HepG2 (cell line): ENCODE data around the gene LYSMD3. TPM values are rescaled to one million over a fixed set of nuclear protein-coding genes. Genes with fewer than 3 reads are reported as not detected.

Experiments
- ATAC-seq: fragments of 200-7000 bp; cut with Tn5 transposase; 3 replicates; pipeline ENCODE4 v1.9.1; 2020; ENCODE audit warnings: mild to moderate bottlenecking, moderate library complexity
- BruUV-seq: library from RNA; stranded (reverse); fragments of 400-500 nt; replicated peaks from 2 replicates; lab custom pipeline; 2021; lab: Mats Ljungman, UMichigan
- CTCF ChIA-PET: fragments of 300-600 bp; formaldehyde crosslinking; extraction: SDS; loops from one replicate; lab custom pipeline; 2021; ENCODE audit warnings: low total read pairs, inconsistent platforms, low intra/inter-chr PET ratio; lab: Yijun Ruan, JAX
- POLR2A ChIA-PET: fragments of 350-600 bp; sonication (Branson Sonifier 250); formaldehyde crosslinking; loops from one replicate; lab custom pipeline; 2020; ENCODE audit warnings: antibody characterized with exemption, inconsistent platforms; lab: Yijun Ruan, JAX
- DNase-seq: peaks from one replicate; pipeline ENCODE4 v3.0.0-alpha.2; 2015; ENCODE audit warnings: low spot score
- FAIRE-seq: peaks from 3 replicates; lab custom pipeline; 2011; peaks lifted over from hg19 to GRCh38; lab: Jason Lieb, UNC
- H2AFZ ChIP-seq: one replicate; pipeline ENCODE4 v1.6.1; 2011; ENCODE audit warnings: low read length, inconsistent platforms
- H3K27ac ChIP-seq: fragments of 300-600 bp; 3 replicates; pipeline ENCODE4 v1.8.0; 2011; ENCODE audit warnings: mixed run types, mild to moderate bottlenecking, mixed read lengths, low read length, inconsistent platforms; ENCODE audit not compliant: insufficient read depth; ENCODE audit errors: extremely low read length
- H3K27me3 ChIP-seq, 2 experiments: fragments of 200-600 bp in 1 of 2; 2 replicates in 1 of 2; 3 replicates in 1 of 2; pipeline versions ENCODE4 v1.6.0 to v1.8.0; 2011; ENCODE audit warnings: low read length in 2 of 2, mild to moderate bottlenecking in 2 of 2, moderate library complexity in 2 of 2, inconsistent platforms in 1 of 2; ENCODE audit not compliant: insufficient read depth in 2 of 2, control insufficient read depth in 1 of 2
- H3K36me3 ChIP-seq, 2 experiments: fragments of 200-600 bp in 1 of 2; replicated peaks in 1 of 2; 2 replicates in 1 of 2; 3 replicates in 1 of 2; pipeline versions ENCODE4 v1.5.1 to v1.8.0; 2011; ENCODE audit warnings: low read length in 2 of 2, inconsistent platforms in 1 of 2; ENCODE audit not compliant: insufficient read depth in 2 of 2, control insufficient read depth in 1 of 2
- H3K4me1 ChIP-seq: 2 replicates; pipeline ENCODE4 v1.5.1; 2012; ENCODE audit warnings: low read length, inconsistent platforms; ENCODE audit not compliant: insufficient read depth
- H3K4me2 ChIP-seq: 2 replicates; pipeline ENCODE4 v1.6.0; 2011; ENCODE audit warnings: low read depth, low read length, inconsistent platforms
- H3K4me3 ChIP-seq, 3 experiments: fragments of 200-600 bp in 1 of 3; sonication (generic), shearing (Covaris generic) in 1 of 3; replicated peaks in 1 of 3; 2 replicates each; pipeline ENCODE4 v1.5.1; 2011 to 2016; ENCODE audit warnings: low read length in 3 of 3, inconsistent platforms in 2 of 3, low read depth in 2 of 3, mild to moderate bottlenecking in 2 of 3, control low read depth in 1 of 3, mixed read lengths in 1 of 3; ENCODE audit not compliant: insufficient read depth in 1 of 3
- H3K79me2 ChIP-seq: one replicate; pipeline ENCODE4 v1.6.1; 2011; ENCODE audit warnings: low read length, inconsistent platforms; ENCODE audit not compliant: insufficient read depth
- H3K9ac ChIP-seq: 2 replicates; pipeline ENCODE4 v1.6.0; 2011; ENCODE audit warnings: mild to moderate bottlenecking, low read depth, low read length, inconsistent platforms; ENCODE audit not compliant: insufficient read depth
- H3K9me3 ChIP-seq: 2 replicates; pipeline ENCODE4 v1.5.1; 2012; ENCODE audit warnings: mild to moderate bottlenecking, low read length
- H4K20me1 ChIP-seq: 2 replicates; pipeline ENCODE4 v1.6.0; 2011; ENCODE audit warnings: inconsistent platforms, mild to moderate bottlenecking, low read length, moderate library complexity; ENCODE audit not compliant: insufficient read depth
- ETS1 ChIP-seq: sonication (generic); formaldehyde crosslinking; IDR thresholded peaks from 2 replicates; pipeline ENCODE4 v1.4.0; 2020; ENCODE audit warnings: missing genetic modification reagents
- FOXO1 ChIP-seq: sonication (generic); formaldehyde crosslinking; IDR thresholded peaks from 2 replicates; pipeline ENCODE4 v1.4.0; 2020; ENCODE audit warnings: missing genetic modification reagents
- HDAC6 ChIP-seq: fragments of 200-600 bp; sonication (generic); IDR thresholded peaks from 2 replicates; pipeline ENCODE4 v1.7.0; 2017; ENCODE audit warnings: mild to moderate bottlenecking, antibody characterized with exemption, low read length, low read depth
- HES4 ChIP-seq: sonication (generic); formaldehyde crosslinking; IDR thresholded peaks from 2 replicates; pipeline ENCODE4 v1.9.0; 2021; ENCODE audit warnings: mild to moderate bottlenecking, missing genetic modification reagents, borderline replicate concordance
- KLF6 ChIP-seq: IDR thresholded peaks from 2 replicates; pipeline ENCODE4 v1.8.0; 2016; ENCODE audit warnings: missing biosample characterization, missing genetic modification reagents
- LCORL ChIP-seq, 2 experiments: fragments of 450-650 bp in 1 of 2; sonication (generic) in 1 of 2; formaldehyde crosslinking in 1 of 2; IDR thresholded peaks; 2 replicates each; pipeline versions ENCODE4 v1.5.0 to v1.6.1; 2017 to 2020; ENCODE audit warnings: antibody characterized with exemption in 1 of 2, missing genetic modification reagents in 1 of 2
- MIXL1 ChIP-seq: IDR thresholded peaks from 2 replicates; pipeline ENCODE4 v1.6.1; 2016
- REXO4 ChIP-seq: sonication (generic); formaldehyde crosslinking; IDR thresholded peaks from 2 replicates; pipeline ENCODE4 v1.8.0; 2022; ENCODE audit warnings: missing genetic modification reagents, mild to moderate bottlenecking, borderline replicate concordance
- RORA ChIP-seq: sonication (generic); formaldehyde crosslinking; IDR thresholded peaks from 2 replicates; pipeline ENCODE4 v1.5.0; 2020; ENCODE audit warnings: mild to moderate bottlenecking, missing genetic modification reagents, moderate library complexity
- ZBTB46 ChIP-seq: sonication (generic); formaldehyde crosslinking; IDR thresholded peaks from 2 replicates; pipeline ENCODE4 v1.4.0; 2020; ENCODE audit warnings: mild to moderate bottlenecking, missing genetic modification reagents, borderline replicate concordance
- ZC3H4 ChIP-seq: sonication (generic); formaldehyde crosslinking; IDR thresholded peaks from 2 replicates; pipeline ENCODE4 v1.4.0; 2020; ENCODE audit warnings: missing genetic modification reagents, borderline replicate concordance
- ZNF101 ChIP-seq: sonication (generic); formaldehyde crosslinking; IDR thresholded peaks from 2 replicates; pipeline ENCODE4 v1.4.0; 2020; ENCODE audit warnings: mild to moderate bottlenecking, low read depth, missing genetic modification reagents, borderline replicate concordance
- ZNF232 ChIP-seq: sonication (generic); formaldehyde crosslinking; IDR thresholded peaks from 2 replicates; pipeline ENCODE4 v1.4.0; 2020; ENCODE audit warnings: missing genetic modification reagents, borderline replicate concordance
- ZNF619 ChIP-seq: sonication (generic); formaldehyde crosslinking; IDR thresholded peaks from 2 replicates; pipeline ENCODE4 v1.4.0; 2020; ENCODE audit warnings: mild to moderate bottlenecking, missing genetic modification reagents
- WGBS: methylation state at CpG from one replicate; pipeline ENCODE4 v1.1.6; 2017; ENCODE audit warnings: low lambda C conversion rate; 5-methylcytosine and 5-hydroxymethylcytosine counted together
- in situ Hi-C: cut with HindIII; loops from 2 replicates; pipeline ENCODE4 v1.10.0; 2017; ENCODE audit warnings: low pct_unique_long_range_greater_than_20kb; ENCODE audit not compliant: extremely low pct_ligation_motif_present
- intact Hi-C: fragments of 100-400 bp; cut with micrococcal nuclease; formaldehyde crosslinking; loops from one replicate; pipeline ENCODE4 v1.10.0; 2022; ENCODE audit not compliant: unreplicated experiment
- polyA plus RNA-seq, 8 experiments: library from polyadenylated mRNA; depleted of rRNA in 3 of 8; stranded (reverse) in 7 of 8; unstranded in 1 of 8; fragments of >200 nt; fragmentation: Illumina TruSeq in 4 of 8; extraction: Trizol in 4 of 8; gene quantifications; 2 replicates each; pipeline versions ENCODE4 v1.2.1 to v1.2.3, GENCODE V29; 2011 to 2016; ENCODE audit warnings: low read depth in 4 of 8, missing spikeins in 1 of 8, mixed read lengths in 1 of 8; ENCODE audit not compliant: insufficient read depth in 1 of 8
- total RNA-seq, 5 experiments: library from RNA; depleted of rRNA; stranded (reverse); fragments of >200 nt; fragmentation: Illumina TruSeq; extraction: Trizol; gene quantifications; 2 replicates each; pipeline ENCODE4 v1.2.3, GENCODE V29; 2016; ENCODE audit warnings: low read depth in 1 of 5

Gene LYSMD3
- total and polyA plus RNA-seq, 2 of the 13 experiments (the other 11 are each of a cell fraction or from before 2014, with no cell fraction given), result 9.1 to 13.8 TPM

DNA sequence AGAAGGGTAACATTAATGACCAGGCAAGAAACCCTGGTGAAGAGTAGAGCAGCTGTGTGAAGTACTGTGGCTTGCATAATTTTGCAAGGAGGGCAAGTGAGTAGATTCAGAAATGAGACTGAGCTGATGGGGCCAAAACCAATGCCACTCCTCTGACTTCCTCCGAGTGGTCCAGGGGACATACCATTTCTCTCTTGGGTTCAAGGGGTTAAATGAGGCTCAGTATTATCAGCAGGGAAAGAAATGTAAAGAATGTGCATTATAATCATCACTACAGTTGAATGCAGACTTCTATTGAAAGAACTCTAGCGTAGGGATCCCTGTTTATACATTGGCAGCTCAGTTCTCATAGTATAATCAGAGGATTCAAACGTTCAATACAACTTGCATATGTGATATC is 44.8 kb downstream of the LYSMD3 start (continued):
- TF ChIP-seq ZBTB46 (CRISPR knock-in tag), result no peak
- TF ChIP-seq ZC3H4 (CRISPR knock-in tag), result no peak
- TF ChIP-seq HDAC6, result no peak
- TF ChIP-seq REXO4 (CRISPR knock-in tag), result no peak
- TF ChIP-seq MIXL1 (CRISPR knock-in tag), result no peak
- TF ChIP-seq, all 625 proteins: peak for 0

GRCh38 chr5:90483206-90483605 is 46.2 kb downstream of the LYSMD3 start:
- H3K79me2 ChIP-seq, result no peaks in the 10 kb centered on the region
- H3K27me3 ChIP-seq, result no peaks in the 10 kb centered on the region
- H4K20me1 ChIP-seq, result no peaks in the 10 kb centered on the region
- H3K4me2 ChIP-seq, result no peak overlapping the region
- ChIA-PET POLR2A (no interaction called here), CTCF (no interaction called here)
- BruUV-seq, result no TSS peak
- no peaks in the 10 kb centered on the region for H3K4me1 ChIP-seq
- intact Hi-C loops, result no loop called here
- ATAC-seq, result no peak
- no peak for DNase-seq
- H3K4me3 ChIP-seq, result no peak overlapping the region
- no peak overlapping the region for H3K9ac ChIP-seq
- H2AFZ ChIP-seq, result no peak overlapping the region
- H3K36me3 ChIP-seq, result 0 out of 5 replicates have a peak, but pooled peaks cover 0 to 4% of the 10 kb centered on the region in 2 experiments
- no peak overlapping the region for H3K27ac ChIP-seq
- 98% methylated on average over 8 of the region's 8 CpGs for WGBS
- in situ Hi-C loops, result no loop called here
- no peak for FAIRE-seq
- no peaks in the 10 kb centered on the region for H3K9me3 ChIP-seq
- TF ChIP-seq ZNF232 (CRISPR knock-in tag), result no peak
- no peak for TF ChIP-seq FOXO1 (CRISPR knock-in tag)
- TF ChIP-seq ETS1 (CRISPR knock-in tag), result no peak
- no peak for TF ChIP-seq KLF6
- TF ChIP-seq ZNF619, result no peak
- no peak for TF ChIP-seq HES4 (CRISPR knock-in tag)
- no peak for TF ChIP-seq LCORL (IDR thresholded peaks at IDR 0.05)
- no peak for TF ChIP-seq LCORL (CRISPR knock-in tag; IDR thresholded peaks at IDR 0.05)
- no peak for TF ChIP-seq RORA (CRISPR knock-in tag)
- TF ChIP-seq ZNF101, result no peak
- TF ChIP-seq, all 625 proteins: peak for 0
